Activated T-cell treated with anti-CD3 and anti-CD28 coated beads for 4 hours (primary cell): ENCODE measurements around the gene LMAN2L.
"Not testable (repeated sequence)": the region's sequence is repeated elsewhere in the genome, so short reads cannot be mapped to it uniquely, and the experiment has no call there.

Experiments
- DNase-seq: peaks from one replicate; pipeline ENCODE4 v3.0.0-alpha.2; 2020

LMAN2L gene

GRCh38 chr2:96685577-96686459 lies 54.0 kb downstream of the LMAN2L start:
- no peak for DNase-seq

GRCh38 chr2:96684883-96685576 lies 54.8 kb downstream of the LMAN2L start:
- no peak for DNase-seq

- DNase-seq, result no peak
These were observed 55.7 kb downstream of the LMAN2L start for GRCh38 chr2:96683972-96684820.

GRCh38 chr2:96683307-96683706 lies 56.6 kb downstream of the LMAN2L start:
- no peak for DNase-seq

GRCh38 chr2:96681540-96681939 lies 58.3 kb downstream of the LMAN2L start:
- no peak for DNase-seq

- no peak for DNase-seq
These were observed 59.2 kb downstream of the LMAN2L start for GRCh38 chr2:96680561-96681141.

GRCh38 chr2:96679848-96680247 lies 60.0 kb downstream of the LMAN2L start:
- no peak for DNase-seq

- DNase-seq, result no peak
These were observed 70.2 kb downstream of the LMAN2L start for GRCh38 chr2:96669539-96670215.

GRCh38 chr2:96668771-96669170 lies 71.1 kb downstream of the LMAN2L start:
- no peak for DNase-seq

- not testable (repeated sequence) for DNase-seq
These were observed 74.1 kb downstream of the LMAN2L start for GRCh38 chr2:96665717-96666116.

GRCh38 chr2:96665083-96665569 lies 74.7 kb downstream of the LMAN2L start:
- no peak for DNase-seq

GRCh38 chr2:96664366-96664925 lies 75.4 kb downstream of the LMAN2L start:
- DNase-seq, result no peak

- no peak for DNase-seq
These were observed 76.0 kb downstream of the LMAN2L start for GRCh38 chr2:96663829-96664228.

- no peak for DNase-seq
These were observed 76.7 kb downstream of the LMAN2L start for GRCh38 chr2:96663177-96663576.

- DNase-seq, result no peak
These were observed 77.5 kb downstream of the LMAN2L start for GRCh38 chr2:96662360-96662759.

GRCh38 chr2:96661324-96661723 lies 78.5 kb downstream of the LMAN2L start:
- DNase-seq, result no peak

GRCh38 chr2:96656540-96656939 lies 83.3 kb downstream of the LMAN2L start:
- DNase-seq, result no peak
